C4-2B (cell line): ENCODE results near the gene TEAD2.

Experiments used
- ZFX ChIP-seq: fragments of 450-650 bp; IDR thresholded peaks from 2 replicates; pipeline ENCODE4 v1.6.1; 2017
- TF ChIP-seq, protein P1 (sequence below): fragments of 450-650 bp; conservative IDR thresholded peaks from 2 replicates; pipeline ENCODE4 v1.5.1; 2017; ENCODE audit warnings: mild to moderate bottlenecking

DNA sequence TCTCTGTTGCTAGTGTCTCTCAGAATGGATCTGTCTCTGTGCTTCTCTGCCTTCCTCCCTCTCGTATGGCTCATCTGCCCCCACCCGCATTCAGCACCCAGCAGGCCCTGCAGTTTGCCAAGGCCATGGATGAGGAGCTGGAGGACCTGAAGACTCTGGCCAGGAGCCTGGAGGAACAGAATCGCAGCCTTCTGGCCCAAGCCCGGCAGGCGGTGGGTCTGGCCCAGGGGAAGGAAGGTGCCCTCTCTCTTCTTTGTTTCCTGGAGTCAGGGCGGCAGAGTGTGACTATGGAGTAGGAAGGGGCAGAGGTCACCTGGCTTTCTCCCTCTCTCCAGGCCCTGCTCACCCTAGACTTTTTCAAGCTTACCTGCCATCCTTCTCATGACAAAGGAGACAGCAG, 36.7 kb upstream of the TEAD2 start:
- TF ChIP-seq, protein P1, sequence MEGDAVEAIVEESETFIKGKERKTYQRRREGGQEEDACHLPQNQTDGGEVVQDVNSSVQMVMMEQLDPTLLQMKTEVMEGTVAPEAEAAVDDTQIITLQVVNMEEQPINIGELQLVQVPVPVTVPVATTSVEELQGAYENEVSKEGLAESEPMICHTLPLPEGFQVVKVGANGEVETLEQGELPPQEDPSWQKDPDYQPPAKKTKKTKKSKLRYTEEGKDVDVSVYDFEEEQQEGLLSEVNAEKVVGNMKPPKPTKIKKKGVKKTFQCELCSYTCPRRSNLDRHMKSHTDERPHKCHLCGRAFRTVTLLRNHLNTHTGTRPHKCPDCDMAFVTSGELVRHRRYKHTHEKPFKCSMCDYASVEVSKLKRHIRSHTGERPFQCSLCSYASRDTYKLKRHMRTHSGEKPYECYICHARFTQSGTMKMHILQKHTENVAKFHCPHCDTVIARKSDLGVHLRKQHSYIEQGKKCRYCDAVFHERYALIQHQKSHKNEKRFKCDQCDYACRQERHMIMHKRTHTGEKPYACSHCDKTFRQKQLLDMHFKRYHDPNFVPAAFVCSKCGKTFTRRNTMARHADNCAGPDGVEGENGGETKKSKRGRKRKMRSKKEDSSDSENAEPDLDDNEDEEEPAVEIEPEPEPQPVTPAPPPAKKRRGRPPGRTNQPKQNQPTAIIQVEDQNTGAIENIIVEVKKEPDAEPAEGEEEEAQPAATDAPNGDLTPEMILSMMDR, result no peak
- no peak for TF ChIP-seq ZFX
